GM23338 (cell line): ENCODE data around the gene ZFX. TPM values are rescaled to one million over a fixed set of nuclear protein-coding genes. Genes with fewer than 3 reads are reported as not detected.

Source experiments
- ATAC-seq: fragments of 200-7000 bp; cut with Tn5 transposase; 3 replicates; pipeline ENCODE4 v1.9.1; 2020
- DNase-seq: peaks from one replicate; pipeline ENCODE4 v3.0.0-alpha.2; 2015; ENCODE audit warnings: low spot score
- H2AFZ ChIP-seq: fragments of 200-600 bp; sonication (generic); 2 replicates; pipeline ENCODE4 v1.8.0; 2016; ENCODE audit warnings: antibody characterized with exemption, mild to moderate bottlenecking, moderate library complexity
- H3F3A ChIP-seq: fragments of 200-600 bp; sonication (generic); replicated peaks from 2 replicates; pipeline ENCODE4 v1.8.0; 2017; ENCODE audit warnings: antibody characterized with exemption, mixed run types, low read depth
- H3K27ac ChIP-seq: fragments of 200-600 bp; sonication (generic); 2 replicates; pipeline ENCODE4 v1.6.1; 2016; ENCODE audit warnings: low read depth
- H3K27me3 ChIP-seq: fragments of 200-600 bp; sonication (generic); 2 replicates; pipeline ENCODE4 v1.8.0; 2016; ENCODE audit warnings: mild to moderate bottlenecking, mixed run types, moderate library complexity; ENCODE audit not compliant: insufficient read depth
- H3K36me3 ChIP-seq: fragments of 200-600 bp; sonication (generic); 2 replicates; pipeline ENCODE4 v1.8.0; 2016; ENCODE audit warnings: mild to moderate bottlenecking; ENCODE audit not compliant: insufficient read depth
- H3K4me1 ChIP-seq: fragments of 200-600 bp; sonication (generic); 2 replicates; pipeline ENCODE4 v1.8.0; 2016; ENCODE audit warnings: mild to moderate bottlenecking, moderate library complexity; ENCODE audit not compliant: insufficient read depth
- H3K4me2 ChIP-seq: fragments of 200-600 bp; sonication (generic); 2 replicates; pipeline ENCODE4 v1.7.1; 2017; ENCODE audit warnings: mixed run types
- H3K4me3 ChIP-seq: fragments of 200-600 bp; sonication (generic); 2 replicates; pipeline ENCODE4 v1.6.1; 2016; ENCODE audit warnings: mixed run types
- H3K79me2 ChIP-seq: fragments of 200-600 bp; sonication (generic); replicated peaks from 2 replicates; pipeline ENCODE4 v1.8.0; 2017; ENCODE audit warnings: mild to moderate bottlenecking; ENCODE audit not compliant: insufficient read depth
- H3K9me2 ChIP-seq: fragments of 200-600 bp; sonication (generic); 2 replicates; pipeline ENCODE4 v1.8.0; 2017; ENCODE audit not compliant: insufficient read depth
- H4K20me1 ChIP-seq: fragments of 200-600 bp; sonication (generic); replicated peaks from 2 replicates; pipeline ENCODE4 v1.8.0; 2017; ENCODE audit warnings: mild to moderate bottlenecking; ENCODE audit not compliant: insufficient read depth
- H3K27ac Mint-ChIP-seq: 2 replicates; pipeline ENCODE4 v1.8.0; 2020; ENCODE audit warnings: inconsistent platforms, mild to moderate bottlenecking, moderate library complexity, mixed read lengths
- H3K27me3 Mint-ChIP-seq: 3 replicates; pipeline ENCODE4 v1.8.0; 2022; ENCODE audit warnings: low read depth, mild to moderate bottlenecking, moderate library complexity, mixed read lengths, inconsistent platforms; ENCODE audit not compliant: insufficient read depth, poor library complexity
- H3K36me3 Mint-ChIP-seq: 3 replicates; pipeline ENCODE4 v1.8.0; 2021; ENCODE audit warnings: low read depth, mild to moderate bottlenecking, inconsistent platforms, moderate library complexity, mixed read lengths
- H3K4me1 Mint-ChIP-seq: 3 replicates; pipeline ENCODE4 v1.8.0; 2020; ENCODE audit warnings: mild to moderate bottlenecking, inconsistent platforms, mixed read lengths
- H3K4me3 Mint-ChIP-seq: 3 replicates; pipeline ENCODE4 v1.8.0; 2021; ENCODE audit warnings: moderate library complexity, mild to moderate bottlenecking, inconsistent platforms, mixed read lengths
- H3K9me3 Mint-ChIP-seq: 3 replicates; pipeline ENCODE4 v1.8.0; 2020; ENCODE audit warnings: moderate library complexity, mild to moderate bottlenecking, inconsistent platforms, mixed read lengths
- CREB1 ChIP-seq: fragments of 250-450 bp; sonication (Bioruptor Pico); IDR thresholded peaks from 2 replicates; pipeline ENCODE4 v1.5.0; 2020; ENCODE audit warnings: low read depth, mild to moderate bottlenecking, moderate library complexity
- EZH2 ChIP-seq: fragments of 200-600 bp; sonication (generic); IDR thresholded peaks from one replicate; pipeline ENCODE4 v1.8.0; 2017; ENCODE audit warnings: antibody characterized with exemption, mild to moderate bottlenecking, low read depth; ENCODE audit not compliant: unreplicated experiment
- NANOG ChIP-seq: IDR thresholded peaks from 2 replicates; pipeline ENCODE4 v1.6.1; 2016; ENCODE audit warnings: antibody characterized with exemption, borderline replicate concordance
- POLR2AphosphoS5 ChIP-seq: IDR thresholded peaks from 2 replicates; pipeline ENCODE4 v1.6.1; 2016; ENCODE audit warnings: antibody characterized with exemption, low read depth
- STAT1 ChIP-seq: IDR thresholded peaks from one replicate; pipeline ENCODE4 v1.6.1; 2016; ENCODE audit warnings: antibody characterized with exemption; ENCODE audit not compliant: unreplicated experiment
- ZNF114 ChIP-seq: fragments of 250-450 bp; sonication (Bioruptor Pico); IDR thresholded peaks from 2 replicates; pipeline ENCODE4 v1.5.0; 2020; ENCODE audit warnings: mild to moderate bottlenecking, moderate library complexity
- polyA plus RNA-seq: library from polyadenylated mRNA; unstranded; fragments of >200 nt; fragmentation: Nextera tagmentation; extraction: Ambion mirVana; gene quantifications from 2 replicates; pipeline ENCODE4 v1.2.1, GENCODE V29; 2016
- total RNA-seq: library from RNA; depleted of rRNA; stranded (reverse); fragments of >200 nt; shearing (Covaris generic); gene quantifications from 2 replicates; pipeline ENCODE4 v1.2.3, GENCODE V29; 2014
- TF ChIP-seq, protein P1 (sequence below): fragments of 250-450 bp; sonication (Bioruptor Pico); IDR thresholded peaks from 2 replicates; pipeline ENCODE4 v1.5.0; 2020; ENCODE audit warnings: mild to moderate bottlenecking, moderate library complexity
- TF ChIP-seq, protein P2 (sequence below): IDR thresholded peaks from one replicate; pipeline ENCODE4 v1.6.1; 2018; ENCODE audit warnings: antibody characterized with exemption; ENCODE audit not compliant: unreplicated experiment
- TF ChIP-seq, protein P3 (sequence below): IDR thresholded peaks from 2 replicates; pipeline ENCODE4 v1.6.1; 2016; ENCODE audit warnings: antibody characterized with exemption
- TF ChIP-seq, protein P4 (sequence below), 2 experiments: fragments of 200-600 bp in 1 of 2; sonication (generic) in 1 of 2; conservative IDR thresholded peaks; 2 replicates each; pipeline versions ENCODE4 v1.5.1 to v1.6.1; 2016 to 2017; ENCODE audit warnings: antibody characterized with exemption in 2 of 2, low read depth in 2 of 2, mild to moderate bottlenecking in 2 of 2, moderate library complexity in 1 of 2

Gene ZFX
- total and polyA plus RNA-seq, 2 experiments from 2014 or later, result 11.0 to 15.4 TPM

DNA sequence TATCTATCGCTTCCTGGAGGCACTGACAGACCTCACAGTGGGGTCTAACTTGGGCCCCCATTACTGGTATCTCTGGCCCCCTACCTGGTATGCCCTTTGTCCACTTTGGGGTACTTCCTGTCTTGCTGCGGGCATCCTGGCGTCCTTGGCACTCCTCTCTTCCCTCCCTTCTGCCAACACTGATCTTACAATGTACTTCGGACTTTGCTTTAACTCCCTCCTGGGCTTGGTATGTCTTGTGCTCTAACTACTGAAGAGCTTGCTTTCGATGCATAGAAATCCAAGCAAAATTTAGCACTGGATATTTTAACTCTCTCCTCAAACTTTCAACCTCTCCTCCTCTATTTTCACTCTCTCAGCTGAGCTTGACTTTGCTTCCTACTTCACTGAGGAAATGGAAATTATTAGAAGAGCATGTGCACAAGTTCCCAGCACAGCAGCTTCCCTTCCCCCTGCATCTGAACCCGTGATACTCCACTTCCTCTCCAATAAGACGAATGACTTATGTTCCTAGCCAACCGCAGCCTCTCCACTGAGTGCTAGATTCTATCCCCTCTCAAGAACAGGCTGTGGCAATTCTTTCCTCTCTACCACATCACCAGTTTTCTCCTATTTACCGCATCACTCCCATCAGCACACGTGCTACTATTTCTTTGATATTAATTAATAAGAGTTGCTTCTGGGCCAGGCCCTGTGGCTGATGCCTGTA, 111.5 kb downstream of the ZFX start:
- Mint-ChIP-seq H3K9me3 (no peaks in the 10 kb centered on the region; the same call in 1 of the 3 replicates), H3K27ac (no peak overlapping the region), H3K27me3 (no peaks in the 10 kb centered on the region), H3K4me3 (no peak overlapping the region), H3K36me3 (0 out of 3 replicates have a peak, but pooled peaks cover 3% of the 10 kb centered on the region), H3K4me1 (peaks cover 5% of the 10 kb centered on the region; the same call in 1 of the 3 replicates)
- Histone ChIP-seq H3F3A (no peaks in the 10 kb centered on the region), H4K20me1 (no peaks in the 10 kb centered on the region), H3K27ac (no peak overlapping the region), H3K36me3 (no peaks in the 10 kb centered on the region), H2AFZ (no peak overlapping the region), H3K4me1 (no peaks in the 10 kb centered on the region), H3K27me3 (no peaks in the 10 kb centered on the region), H3K4me2 (no peak overlapping the region), H3K4me3 (no peak overlapping the region), H3K9me2 (no peaks in the 10 kb centered on the region), H3K79me2 (no peaks in the 10 kb centered on the region)
- TF ChIP-seq, protein P1, sequence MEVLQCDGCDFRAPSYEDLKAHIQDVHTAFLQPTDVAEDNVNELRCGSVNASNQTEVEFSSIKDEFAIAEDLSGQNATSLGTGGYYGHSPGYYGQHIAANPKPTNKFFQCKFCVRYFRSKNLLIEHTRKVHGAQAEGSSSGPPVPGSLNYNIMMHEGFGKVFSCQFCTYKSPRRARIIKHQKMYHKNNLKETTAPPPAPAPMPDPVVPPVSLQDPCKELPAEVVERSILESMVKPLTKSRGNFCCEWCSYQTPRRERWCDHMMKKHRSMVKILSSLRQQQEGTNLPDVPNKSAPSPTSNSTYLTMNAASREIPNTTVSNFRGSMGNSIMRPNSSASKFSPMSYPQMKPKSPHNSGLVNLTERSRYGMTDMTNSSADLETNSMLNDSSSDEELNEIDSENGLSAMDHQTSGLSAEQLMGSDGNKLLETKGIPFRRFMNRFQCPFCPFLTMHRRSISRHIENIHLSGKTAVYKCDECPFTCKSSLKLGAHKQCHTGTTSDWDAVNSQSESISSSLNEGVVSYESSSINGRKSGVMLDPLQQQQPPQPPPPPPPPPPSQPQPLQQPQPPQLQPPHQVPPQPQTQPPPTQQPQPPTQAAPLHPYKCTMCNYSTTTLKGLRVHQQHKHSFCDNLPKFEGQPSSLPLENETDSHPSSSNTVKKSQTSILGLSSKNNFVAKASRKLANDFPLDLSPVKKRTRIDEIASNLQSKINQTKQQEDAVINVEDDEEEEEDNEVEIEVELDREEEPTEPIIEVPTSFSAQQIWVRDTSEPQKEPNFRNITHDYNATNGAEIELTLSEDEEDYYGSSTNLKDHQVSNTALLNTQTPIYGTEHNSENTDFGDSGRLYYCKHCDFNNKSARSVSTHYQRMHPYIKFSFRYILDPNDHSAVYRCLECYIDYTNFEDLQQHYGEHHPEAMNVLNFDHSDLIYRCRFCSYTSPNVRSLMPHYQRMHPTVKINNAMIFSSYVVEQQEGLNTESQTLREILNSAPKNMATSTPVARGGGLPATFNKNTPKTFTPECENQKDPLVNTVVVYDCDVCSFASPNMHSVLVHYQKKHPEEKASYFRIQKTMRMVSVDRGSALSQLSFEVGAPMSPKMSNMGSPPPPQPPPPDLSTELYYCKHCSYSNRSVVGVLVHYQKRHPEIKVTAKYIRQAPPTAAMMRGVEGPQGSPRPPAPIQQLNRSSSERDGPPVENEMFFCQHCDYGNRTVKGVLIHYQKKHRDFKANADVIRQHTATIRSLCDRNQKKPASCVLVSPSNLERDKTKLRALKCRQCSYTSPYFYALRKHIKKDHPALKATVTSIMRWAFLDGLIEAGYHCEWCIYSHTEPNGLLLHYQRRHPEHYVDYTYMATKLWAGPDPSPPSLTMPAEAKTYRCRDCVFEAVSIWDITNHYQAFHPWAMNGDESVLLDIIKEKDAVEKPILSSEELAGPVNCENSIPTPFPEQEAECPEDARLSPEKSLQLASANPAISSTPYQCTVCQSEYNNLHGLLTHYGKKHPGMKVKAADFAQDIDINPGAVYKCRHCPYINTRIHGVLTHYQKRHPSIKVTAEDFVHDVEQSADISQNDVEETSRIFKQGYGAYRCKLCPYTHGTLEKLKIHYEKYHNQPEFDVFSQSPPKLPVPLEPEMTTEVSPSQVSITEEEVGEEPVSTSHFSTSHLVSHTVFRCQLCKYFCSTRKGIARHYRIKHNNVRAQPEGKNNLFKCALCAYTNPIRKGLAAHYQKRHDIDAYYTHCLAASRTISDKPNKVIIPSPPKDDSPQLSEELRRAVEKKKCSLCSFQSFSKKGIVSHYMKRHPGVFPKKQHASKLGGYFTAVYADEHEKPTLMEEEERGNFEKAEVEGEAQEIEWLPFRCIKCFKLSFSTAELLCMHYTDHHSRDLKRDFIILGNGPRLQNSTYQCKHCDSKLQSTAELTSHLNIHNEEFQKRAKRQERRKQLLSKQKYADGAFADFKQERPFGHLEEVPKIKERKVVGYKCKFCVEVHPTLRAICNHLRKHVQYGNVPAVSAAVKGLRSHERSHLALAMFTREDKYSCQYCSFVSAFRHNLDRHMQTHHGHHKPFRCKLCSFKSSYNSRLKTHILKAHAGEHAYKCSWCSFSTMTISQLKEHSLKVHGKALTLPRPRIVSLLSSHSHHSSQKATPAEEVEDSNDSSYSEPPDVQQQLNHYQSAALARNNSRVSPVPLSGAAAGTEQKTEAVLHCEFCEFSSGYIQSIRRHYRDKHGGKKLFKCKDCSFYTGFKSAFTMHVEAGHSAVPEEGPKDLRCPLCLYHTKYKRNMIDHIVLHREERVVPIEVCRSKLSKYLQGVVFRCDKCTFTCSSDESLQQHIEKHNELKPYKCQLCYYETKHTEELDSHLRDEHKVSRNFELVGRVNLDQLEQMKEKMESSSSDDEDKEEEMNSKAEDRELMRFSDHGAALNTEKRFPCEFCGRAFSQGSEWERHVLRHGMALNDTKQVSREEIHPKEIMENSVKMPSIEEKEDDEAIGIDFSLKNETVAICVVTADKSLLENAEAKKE, result no peak
- no peak for TF ChIP-seq EZH2
- no peak for TF ChIP-seq POLR2AphosphoS5
- TF ChIP-seq, protein P2, sequence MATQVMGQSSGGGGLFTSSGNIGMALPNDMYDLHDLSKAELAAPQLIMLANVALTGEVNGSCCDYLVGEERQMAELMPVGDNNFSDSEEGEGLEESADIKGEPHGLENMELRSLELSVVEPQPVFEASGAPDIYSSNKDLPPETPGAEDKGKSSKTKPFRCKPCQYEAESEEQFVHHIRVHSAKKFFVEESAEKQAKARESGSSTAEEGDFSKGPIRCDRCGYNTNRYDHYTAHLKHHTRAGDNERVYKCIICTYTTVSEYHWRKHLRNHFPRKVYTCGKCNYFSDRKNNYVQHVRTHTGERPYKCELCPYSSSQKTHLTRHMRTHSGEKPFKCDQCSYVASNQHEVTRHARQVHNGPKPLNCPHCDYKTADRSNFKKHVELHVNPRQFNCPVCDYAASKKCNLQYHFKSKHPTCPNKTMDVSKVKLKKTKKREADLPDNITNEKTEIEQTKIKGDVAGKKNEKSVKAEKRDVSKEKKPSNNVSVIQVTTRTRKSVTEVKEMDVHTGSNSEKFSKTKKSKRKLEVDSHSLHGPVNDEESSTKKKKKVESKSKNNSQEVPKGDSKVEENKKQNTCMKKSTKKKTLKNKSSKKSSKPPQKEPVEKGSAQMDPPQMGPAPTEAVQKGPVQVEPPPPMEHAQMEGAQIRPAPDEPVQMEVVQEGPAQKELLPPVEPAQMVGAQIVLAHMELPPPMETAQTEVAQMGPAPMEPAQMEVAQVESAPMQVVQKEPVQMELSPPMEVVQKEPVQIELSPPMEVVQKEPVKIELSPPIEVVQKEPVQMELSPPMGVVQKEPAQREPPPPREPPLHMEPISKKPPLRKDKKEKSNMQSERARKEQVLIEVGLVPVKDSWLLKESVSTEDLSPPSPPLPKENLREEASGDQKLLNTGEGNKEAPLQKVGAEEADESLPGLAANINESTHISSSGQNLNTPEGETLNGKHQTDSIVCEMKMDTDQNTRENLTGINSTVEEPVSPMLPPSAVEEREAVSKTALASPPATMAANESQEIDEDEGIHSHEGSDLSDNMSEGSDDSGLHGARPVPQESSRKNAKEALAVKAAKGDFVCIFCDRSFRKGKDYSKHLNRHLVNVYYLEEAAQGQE, result no peak
- no peak for TF ChIP-seq STAT1
- TF ChIP-seq ZNF114 (CRISPR knock-in tag), result no peak
- TF ChIP-seq CREB1 (CRISPR knock-in tag), result no peak
- TF ChIP-seq, protein P3, sequence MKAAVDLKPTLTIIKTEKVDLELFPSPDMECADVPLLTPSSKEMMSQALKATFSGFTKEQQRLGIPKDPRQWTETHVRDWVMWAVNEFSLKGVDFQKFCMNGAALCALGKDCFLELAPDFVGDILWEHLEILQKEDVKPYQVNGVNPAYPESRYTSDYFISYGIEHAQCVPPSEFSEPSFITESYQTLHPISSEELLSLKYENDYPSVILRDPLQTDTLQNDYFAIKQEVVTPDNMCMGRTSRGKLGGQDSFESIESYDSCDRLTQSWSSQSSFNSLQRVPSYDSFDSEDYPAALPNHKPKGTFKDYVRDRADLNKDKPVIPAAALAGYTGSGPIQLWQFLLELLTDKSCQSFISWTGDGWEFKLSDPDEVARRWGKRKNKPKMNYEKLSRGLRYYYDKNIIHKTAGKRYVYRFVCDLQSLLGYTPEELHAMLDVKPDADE, result no peak
- no peak for TF ChIP-seq NANOG
- TF ChIP-seq, protein P4, sequence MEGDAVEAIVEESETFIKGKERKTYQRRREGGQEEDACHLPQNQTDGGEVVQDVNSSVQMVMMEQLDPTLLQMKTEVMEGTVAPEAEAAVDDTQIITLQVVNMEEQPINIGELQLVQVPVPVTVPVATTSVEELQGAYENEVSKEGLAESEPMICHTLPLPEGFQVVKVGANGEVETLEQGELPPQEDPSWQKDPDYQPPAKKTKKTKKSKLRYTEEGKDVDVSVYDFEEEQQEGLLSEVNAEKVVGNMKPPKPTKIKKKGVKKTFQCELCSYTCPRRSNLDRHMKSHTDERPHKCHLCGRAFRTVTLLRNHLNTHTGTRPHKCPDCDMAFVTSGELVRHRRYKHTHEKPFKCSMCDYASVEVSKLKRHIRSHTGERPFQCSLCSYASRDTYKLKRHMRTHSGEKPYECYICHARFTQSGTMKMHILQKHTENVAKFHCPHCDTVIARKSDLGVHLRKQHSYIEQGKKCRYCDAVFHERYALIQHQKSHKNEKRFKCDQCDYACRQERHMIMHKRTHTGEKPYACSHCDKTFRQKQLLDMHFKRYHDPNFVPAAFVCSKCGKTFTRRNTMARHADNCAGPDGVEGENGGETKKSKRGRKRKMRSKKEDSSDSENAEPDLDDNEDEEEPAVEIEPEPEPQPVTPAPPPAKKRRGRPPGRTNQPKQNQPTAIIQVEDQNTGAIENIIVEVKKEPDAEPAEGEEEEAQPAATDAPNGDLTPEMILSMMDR (conservative IDR thresholded peaks at IDR 0.05; ENCODE audit: low read depth in 2 of 2), result no peak
- ATAC-seq (no peak), DNase-seq (no peak)
